Mesendoderm (in vitro differentiated cells): ENCODE data around the gene TNKS1BP1.
"Not testable (repeated sequence)": the region's sequence is repeated elsewhere in the genome, so short reads cannot be mapped to it uniquely, and the experiment has no call there.

Experiments used
- DNase-seq: peaks from one replicate; pipeline ENCODE4 v3.0.0; 2013
- H2AK5ac ChIP-seq: 2 replicates; pipeline ENCODE4 v1.6.1; 2013; ENCODE audit warnings: low read length, inconsistent platforms
- H2BK120ac ChIP-seq: 2 replicates; pipeline ENCODE4 v1.6.1; 2013; ENCODE audit warnings: low read depth, mild to moderate bottlenecking, low read length, moderate library complexity, mixed read lengths
- H2BK15ac ChIP-seq: replicated peaks from 2 replicates; pipeline ENCODE4 v1.6.1; 2013; ENCODE audit warnings: low read depth, mild to moderate bottlenecking, moderate library complexity
- H2BK5ac ChIP-seq: 2 replicates; pipeline ENCODE4 v1.6.1; 2013; ENCODE audit warnings: low read length, inconsistent platforms
- H3K18ac ChIP-seq: 2 replicates; pipeline ENCODE4 v1.6.1; 2013; ENCODE audit warnings: mild to moderate bottlenecking, low read length, mixed read lengths
- H3K23ac ChIP-seq: one replicate; pipeline ENCODE4 v1.6.1; 2013; ENCODE audit warnings: low read length
- H3K27ac ChIP-seq: 2 replicates; pipeline ENCODE4 v1.5.1; 2013; ENCODE audit warnings: low read depth, mild to moderate bottlenecking, inconsistent platforms, low read length, moderate library complexity
- H3K27me3 ChIP-seq: 2 replicates; pipeline ENCODE4 v1.6.1; 2013; ENCODE audit warnings: low read length, control low read depth, mild to moderate bottlenecking, inconsistent platforms; ENCODE audit not compliant: insufficient read depth, poor library complexity
- H3K36me3 ChIP-seq: 2 replicates; pipeline ENCODE4 v1.6.1; 2013; ENCODE audit warnings: low read length, inconsistent platforms; ENCODE audit not compliant: control insufficient read depth, insufficient read depth
- H3K4ac ChIP-seq: one replicate; pipeline ENCODE4 v1.6.1; 2013; ENCODE audit warnings: low read depth, mild to moderate bottlenecking, low read length, moderate library complexity
- H3K4me1 ChIP-seq: 2 replicates; pipeline ENCODE4 v1.6.1; 2013; ENCODE audit warnings: low read depth, low read length, inconsistent platforms; ENCODE audit not compliant: control insufficient read depth
- H3K4me2 ChIP-seq: 2 replicates; pipeline ENCODE4 v1.6.1; 2013; ENCODE audit warnings: low read length
- H3K4me3 ChIP-seq: 2 replicates; pipeline ENCODE4 v1.5.1; 2013; ENCODE audit warnings: mild to moderate bottlenecking, low read length
- H3K56ac ChIP-seq: one replicate; pipeline ENCODE4 v1.6.1; 2013; ENCODE audit warnings: low read length
- H3K79me1 ChIP-seq: 2 replicates; pipeline ENCODE4 v1.6.1; 2013; ENCODE audit warnings: low read length, inconsistent platforms
- H3K79me2 ChIP-seq: 2 replicates; pipeline ENCODE4 v1.6.1; 2013; ENCODE audit warnings: mild to moderate bottlenecking, low read length; ENCODE audit not compliant: control insufficient read depth, insufficient read depth
- H3K9ac ChIP-seq: 2 replicates; pipeline ENCODE4 v1.6.1; 2013; ENCODE audit warnings: low read length, inconsistent platforms
- H4K5ac ChIP-seq: one replicate; pipeline ENCODE4 v1.6.1; 2013; ENCODE audit warnings: low read length
- H4K8ac ChIP-seq: one replicate; pipeline ENCODE4 v1.6.1; 2013; ENCODE audit warnings: low read depth, mild to moderate bottlenecking, control low read depth, low read length, moderate library complexity
- WGBS: extraction: QIAGEN DNeasy Blood & Tissue Kit; methylation state at CpG from one replicate; pipeline ENCODE4 v1.1.7; 2013; ENCODE audit warnings: low lambda C conversion rate, missing lambda C conversion rate; ENCODE audit not compliant: insufficient coverage; ENCODE audit errors: extremely low coverage; 5-methylcytosine and 5-hydroxymethylcytosine counted together

TNKS1BP1 gene

DNA sequence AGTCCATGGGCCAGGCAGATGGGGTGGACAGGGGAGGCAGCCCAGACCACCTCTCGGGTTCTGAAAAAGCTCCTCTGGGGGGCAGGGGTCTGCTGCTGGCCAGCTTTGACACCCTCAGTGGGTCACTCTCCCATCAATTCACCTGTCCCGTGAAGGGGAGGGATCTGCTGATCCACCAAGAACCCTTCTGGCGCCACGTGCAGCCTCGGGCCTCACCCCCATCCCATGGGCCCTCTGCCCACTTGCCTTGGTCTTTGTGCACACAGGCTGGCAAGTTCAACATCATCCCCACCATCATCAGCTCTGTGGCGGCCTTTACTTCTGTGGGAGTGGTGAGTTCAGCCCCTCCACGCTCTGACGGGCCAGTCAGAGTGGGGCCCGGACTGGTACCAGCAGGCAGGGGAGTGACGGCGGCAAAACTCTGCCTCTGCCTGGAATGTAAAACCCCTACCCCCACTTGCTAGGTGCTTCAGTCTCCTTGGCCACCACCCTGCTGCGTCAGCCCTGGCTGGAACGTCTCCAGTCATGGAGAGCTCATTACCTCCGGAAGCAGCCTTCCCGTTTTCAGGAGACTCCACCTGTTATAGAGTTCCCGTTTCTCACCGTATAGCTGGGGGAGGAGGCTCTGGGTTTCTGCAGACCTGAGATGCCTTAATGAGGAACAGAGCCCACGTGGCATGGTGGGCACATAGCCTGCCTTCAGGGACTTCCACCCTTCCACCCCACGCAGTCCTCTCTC lies 43.5 kb upstream of the TNKS1BP1 start:
- Histone ChIP-seq H2BK120ac (no peak overlapping the region), H3K4ac (no peak overlapping the region), H2BK15ac (no peak overlapping the region), H3K36me3 (no peaks in the 10 kb centered on the region), H3K9ac (no peak overlapping the region), H3K4me1 (peaks cover 2% of the 10 kb centered on the region), H2AK5ac (no peak overlapping the region), H3K27ac (no peak overlapping the region), H3K4me3 (no peak overlapping the region), H3K79me2 (no peaks in the 10 kb centered on the region), H3K27me3 (no peaks in the 10 kb centered on the region), H2BK5ac (no peak overlapping the region), H3K79me1 (no peaks in the 10 kb centered on the region), H3K56ac (no peak overlapping the region), H4K5ac (no peak overlapping the region), H3K18ac (no peak overlapping the region), H3K4me2 (no peak overlapping the region), H4K8ac (no peak overlapping the region), H3K23ac (no peak overlapping the region)
- no peak for DNase-seq
- WGBS = no CpG with 5 or more reads among the region's 19 CpGs

DNA sequence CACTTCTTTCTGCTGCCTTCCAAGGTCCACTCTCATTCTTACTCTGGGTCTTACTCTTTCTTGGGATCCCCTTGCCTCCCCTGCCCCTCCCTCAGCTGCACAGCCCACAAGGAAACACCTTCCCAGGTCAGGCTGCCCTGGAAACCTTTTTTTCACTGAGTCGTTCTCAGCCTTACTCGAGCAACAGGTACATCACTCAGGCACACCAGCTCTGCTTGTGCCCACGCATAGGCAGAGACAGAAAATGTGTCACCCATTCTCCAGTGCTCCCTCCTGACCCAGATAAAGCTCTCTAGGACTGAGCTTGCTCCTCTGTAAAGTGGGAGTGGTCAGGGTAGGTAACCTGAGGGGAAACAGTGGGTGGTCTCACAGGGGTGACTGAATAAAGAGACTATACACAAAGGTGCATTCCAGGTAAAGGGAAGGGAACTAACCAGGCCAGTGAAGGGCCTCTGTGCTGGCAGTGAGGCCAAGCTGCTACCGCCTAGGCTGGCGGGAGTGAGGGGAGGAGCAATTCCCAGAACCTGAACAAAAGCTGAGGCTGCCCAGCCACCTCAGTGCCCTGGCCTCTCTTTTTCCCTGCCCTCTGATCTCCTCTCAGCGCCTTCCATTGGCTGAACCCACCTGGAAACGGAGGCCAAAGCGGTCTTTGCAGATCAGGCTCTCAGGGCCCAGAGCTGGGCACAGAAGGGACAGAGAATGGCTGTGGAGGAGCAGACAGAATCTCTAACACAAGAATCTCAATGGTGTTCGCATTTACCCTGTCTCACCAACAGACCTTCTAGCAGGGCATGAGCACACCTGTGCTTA lies 40.3 kb upstream of the TNKS1BP1 start:
- Histone ChIP-seq H4K8ac (no peak overlapping the region), H3K4me3 (no peak overlapping the region), H3K27ac (no peak overlapping the region), H2BK5ac (no peak overlapping the region), H3K23ac (no peak overlapping the region), H4K5ac (no peak overlapping the region), H3K18ac (no peak overlapping the region), H3K4me2 (no peak overlapping the region), H2BK120ac (no peak overlapping the region), H2AK5ac (no peak overlapping the region), H3K36me3 (no peaks in the 10 kb centered on the region), H3K4ac (no peak overlapping the region), H3K56ac (no peak overlapping the region), H3K27me3 (no peaks in the 10 kb centered on the region), H3K9ac (no peak overlapping the region), H3K79me2 (no peaks in the 10 kb centered on the region), H2BK15ac (no peak overlapping the region), H3K4me1 (peaks cover 2% of the 10 kb centered on the region), H3K79me1 (no peaks in the 10 kb centered on the region)
- no CpG with 5 or more reads among the region's 9 CpGs for WGBS
- DNase-seq = peak; percentile 62

DNA sequence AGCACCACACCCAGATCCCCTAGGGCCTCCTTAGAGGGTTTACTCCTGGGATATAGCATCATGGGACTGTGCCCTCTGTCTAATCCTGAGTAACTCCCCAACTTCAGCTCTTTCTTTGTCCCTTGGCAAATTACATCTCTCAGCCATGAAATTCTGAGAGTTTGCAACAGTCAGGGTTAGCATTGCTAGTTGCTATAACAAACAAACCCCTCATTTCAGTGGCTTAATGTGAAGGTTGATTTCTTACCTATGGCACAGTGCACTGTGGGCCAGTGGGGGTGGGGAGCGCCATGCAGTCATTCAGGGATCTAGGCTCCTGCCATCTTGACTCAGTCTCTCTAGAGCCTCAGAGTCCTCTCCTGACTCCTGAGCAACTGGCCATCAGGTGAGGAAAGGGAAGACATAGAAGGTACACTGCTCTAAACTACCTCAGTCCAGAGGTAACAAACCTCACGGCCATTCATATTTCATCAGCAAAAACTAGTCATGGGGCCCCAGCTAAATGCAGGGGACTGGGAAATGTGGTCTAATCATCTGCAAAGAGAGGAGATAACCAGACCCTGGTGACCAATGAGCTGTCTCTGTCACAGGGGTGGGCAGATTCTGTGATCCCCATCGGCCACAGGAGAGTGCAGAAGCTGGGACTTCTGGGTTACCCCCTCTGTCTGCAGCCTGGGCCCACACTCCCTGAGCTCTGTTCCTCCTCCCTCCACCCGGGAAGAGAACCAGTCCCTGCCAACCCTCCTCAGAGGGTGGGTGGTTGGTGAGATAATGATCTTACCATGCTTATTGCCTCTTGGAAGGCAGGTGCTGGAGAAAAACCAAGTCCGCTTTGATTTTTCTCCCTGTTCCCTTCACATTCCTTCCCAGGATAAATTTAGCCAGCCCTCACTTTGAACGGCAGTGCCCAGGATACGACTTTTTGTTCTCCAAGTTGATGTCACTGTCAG lies 38.7 kb upstream of the TNKS1BP1 start:
- Histone ChIP-seq H3K79me2 (no peaks in the 10 kb centered on the region), H3K36me3 (no peaks in the 10 kb centered on the region), H3K4me1 (peaks cover 2% of the 10 kb centered on the region), H3K9ac (no peak overlapping the region), H3K4me2 (no peak overlapping the region), H3K4ac (no peak overlapping the region), H2BK15ac (no peak overlapping the region), H4K8ac (no peak overlapping the region), H3K23ac (no peak overlapping the region), H4K5ac (no peak overlapping the region), H2AK5ac (no peak overlapping the region), H3K79me1 (no peaks in the 10 kb centered on the region), H2BK120ac (no peak overlapping the region), H2BK5ac (no peak overlapping the region), H3K56ac (no peak overlapping the region), H3K27me3 (no peaks in the 10 kb centered on the region), H3K18ac (no peak overlapping the region), H3K4me3 (no peak overlapping the region), H3K27ac (no peak overlapping the region)
- no CpG with 5 or more reads among the region's 7 CpGs for WGBS
- no peak for DNase-seq

DNA sequence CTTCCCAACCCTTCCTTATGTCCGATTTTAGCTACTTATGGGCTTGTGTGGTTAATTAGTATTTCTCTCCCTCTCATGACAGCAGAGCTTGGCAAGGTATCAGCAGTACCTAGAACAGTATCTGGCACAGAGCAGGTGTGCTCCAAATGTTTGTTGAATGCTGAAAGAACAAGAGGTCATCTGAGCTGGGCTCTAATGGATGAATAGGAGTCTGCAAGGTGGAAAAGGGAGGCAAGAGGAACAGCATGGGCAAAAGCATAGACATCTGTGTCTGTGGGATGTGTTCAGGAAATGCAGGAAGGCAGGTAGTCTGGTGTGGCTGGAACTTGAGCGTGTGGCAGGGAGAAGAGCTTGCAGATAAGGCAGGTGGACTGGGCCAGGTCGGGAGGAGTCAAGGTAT lies 37.2 kb upstream of the TNKS1BP1 start:
- Histone ChIP-seq H3K79me1 (no peaks in the 10 kb centered on the region), H2BK15ac (no peak overlapping the region), H3K4me3 (no peak overlapping the region), H3K79me2 (no peaks in the 10 kb centered on the region), H3K27me3 (no peaks in the 10 kb centered on the region), H3K4ac (no peak overlapping the region), H2AK5ac (no peak overlapping the region), H3K4me2 (no peak overlapping the region), H3K18ac (no peak overlapping the region), H3K56ac (no peak overlapping the region), H3K23ac (no peak overlapping the region), H4K8ac (no peak overlapping the region), H4K5ac (no peak overlapping the region), H3K27ac (no peak overlapping the region), H3K4me1 (peaks cover 2% of the 10 kb centered on the region), H3K9ac (no peak overlapping the region), H3K36me3 (no peaks in the 10 kb centered on the region), H2BK120ac (no peak overlapping the region), H2BK5ac (no peak overlapping the region)
- no peak for DNase-seq
- no CpG with 5 or more reads among the region's 3 CpGs for WGBS

DNA sequence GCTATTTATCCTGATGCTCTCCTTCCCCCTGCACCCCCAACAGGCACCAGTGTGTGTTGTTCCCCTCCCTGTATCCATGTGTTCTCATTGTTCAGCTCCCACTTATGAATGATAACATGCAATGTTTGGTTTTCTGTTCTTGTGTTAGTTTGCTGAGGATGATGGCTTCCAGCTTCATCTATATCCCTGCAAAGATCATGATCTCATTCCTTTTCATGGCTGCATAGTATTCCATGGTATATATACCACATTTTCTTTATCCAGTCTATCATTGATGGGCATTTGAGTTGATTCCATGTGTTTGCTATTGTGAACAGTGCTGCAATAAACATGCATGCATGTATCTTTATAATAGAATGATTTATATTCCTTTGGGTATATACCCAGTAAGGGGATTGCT lies 36.7 kb upstream of the TNKS1BP1 start:
- H2BK120ac ChIP-seq, H3K79me2 ChIP-seq, H3K4me1 ChIP-seq, H3K56ac ChIP-seq, H3K36me3 ChIP-seq, H4K8ac ChIP-seq, H3K27me3 ChIP-seq, H3K9ac ChIP-seq, H3K4me3 ChIP-seq, H3K79me1 ChIP-seq, DNase-seq, H3K27ac ChIP-seq, H3K4ac ChIP-seq, H3K23ac ChIP-seq, H2AK5ac ChIP-seq, H2BK15ac ChIP-seq, H3K18ac ChIP-seq, H2BK5ac ChIP-seq, H3K4me2 ChIP-seq, H4K5ac ChIP-seq: not testable (repeated sequence)
